NK-92 (cell line): ENCODE measurements around the gene ZNF423.

ENCODE experiments used
- DNase-seq: peaks from one replicate; lab custom pipeline; 2025; ENCODE audit not compliant: unreplicated experiment; lab: John Stamatoyannopoulos, UW

The ZNF423 gene

DNA sequence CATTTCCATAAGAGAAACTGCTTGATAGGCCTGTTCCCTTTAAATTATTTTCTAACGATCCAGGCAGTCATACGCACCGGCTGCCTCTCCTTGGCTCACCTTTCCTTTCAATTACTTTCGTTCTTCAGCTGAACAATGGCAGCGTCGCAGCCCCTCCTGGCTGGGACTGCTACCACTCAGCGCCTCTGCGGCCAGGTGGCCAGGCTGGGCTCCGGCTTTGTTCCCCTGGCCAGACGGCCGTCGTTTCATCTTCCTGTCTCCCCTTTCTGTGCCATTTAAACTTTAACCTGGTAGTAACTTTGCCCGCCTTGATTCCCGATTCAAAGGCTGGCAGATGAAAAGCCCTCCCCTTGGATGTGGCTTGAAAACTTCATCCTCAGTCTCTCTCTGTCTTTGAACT, 403.3 kb downstream of the ZNF423 start:
- DNase-seq = no peak

DNA sequence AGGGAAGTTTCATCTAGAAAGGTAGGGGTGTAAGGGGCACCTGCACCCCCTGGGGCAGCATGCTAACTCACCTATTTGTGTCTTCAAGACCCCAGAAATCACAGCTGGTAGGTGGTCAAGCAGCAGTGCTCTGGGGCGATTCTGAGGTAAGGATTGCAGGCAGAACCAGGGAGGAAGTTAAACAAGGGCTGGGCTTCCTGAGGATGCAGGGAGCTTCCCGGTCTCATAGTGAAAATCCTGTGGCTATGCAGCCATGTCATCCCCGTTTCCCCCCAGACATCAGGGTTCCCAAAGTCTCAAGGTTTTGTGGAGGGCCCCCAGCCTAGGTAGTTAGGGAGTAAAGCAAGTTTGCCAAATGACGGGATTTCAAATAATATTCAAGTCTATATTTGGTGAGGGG, 403.8 kb downstream of the ZNF423 start:
- DNase-seq = no peak

DNA sequence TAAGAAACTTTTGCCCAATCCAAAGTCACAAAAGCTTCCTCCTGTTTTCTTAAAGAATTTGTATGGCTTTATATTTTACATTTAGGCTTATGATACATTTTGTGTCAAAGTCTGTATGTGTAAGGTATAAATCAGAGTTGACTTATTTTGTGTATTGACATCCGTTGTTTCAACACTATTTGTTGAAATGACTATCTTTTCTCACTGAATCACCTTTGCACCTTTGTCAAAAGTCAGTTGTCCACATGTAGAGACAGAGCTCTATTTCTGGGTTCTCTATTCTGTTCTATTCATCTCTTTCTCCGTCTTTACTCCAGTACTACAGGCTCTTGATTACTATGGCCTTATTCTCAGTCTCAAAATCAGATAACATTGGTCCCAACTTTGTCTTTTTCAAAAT, 409.1 kb downstream of the ZNF423 start:
- DNase-seq = no peak

DNA sequence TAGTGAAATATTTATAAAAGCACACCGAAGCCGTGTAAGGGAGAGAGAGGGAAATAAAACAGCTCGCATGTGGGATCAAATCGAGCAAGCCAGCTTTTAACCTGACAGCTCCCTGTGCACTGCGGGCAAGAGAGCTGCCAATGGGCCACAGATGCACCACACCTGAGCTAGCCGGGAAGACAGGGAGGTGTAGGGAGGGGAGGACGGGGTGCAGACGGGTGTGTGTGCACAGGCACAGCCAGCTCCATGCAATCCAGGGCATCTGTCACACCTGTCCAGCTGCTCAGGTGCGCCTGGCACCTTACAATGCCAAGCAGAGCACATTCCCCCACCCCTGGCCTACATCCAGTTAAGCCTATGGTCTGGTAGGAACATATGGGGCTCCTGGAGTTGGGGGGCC, 412.3 kb downstream of the ZNF423 start:
- no peak for DNase-seq

DNA sequence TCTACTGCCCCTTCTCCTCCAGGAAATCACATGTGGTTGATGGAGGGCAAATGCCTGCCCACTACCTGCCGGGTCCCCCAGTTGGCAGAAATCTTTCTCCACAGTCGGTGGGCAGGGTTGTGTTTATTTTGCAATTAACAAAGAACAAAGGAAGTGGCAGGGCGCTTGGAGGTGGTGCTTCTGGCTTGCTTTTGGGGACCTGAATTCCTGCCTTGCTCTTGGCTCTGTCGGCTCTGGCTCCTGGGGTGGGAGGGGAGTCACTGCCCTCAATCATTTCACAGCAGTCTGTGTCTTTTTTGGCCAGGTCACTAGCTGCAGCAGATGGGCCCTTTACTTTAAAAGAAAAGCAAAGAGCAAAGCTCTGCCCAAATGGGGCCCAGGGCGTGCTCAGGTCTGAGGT, 413.1 kb downstream of the ZNF423 start:
- DNase-seq = no peak

DNA sequence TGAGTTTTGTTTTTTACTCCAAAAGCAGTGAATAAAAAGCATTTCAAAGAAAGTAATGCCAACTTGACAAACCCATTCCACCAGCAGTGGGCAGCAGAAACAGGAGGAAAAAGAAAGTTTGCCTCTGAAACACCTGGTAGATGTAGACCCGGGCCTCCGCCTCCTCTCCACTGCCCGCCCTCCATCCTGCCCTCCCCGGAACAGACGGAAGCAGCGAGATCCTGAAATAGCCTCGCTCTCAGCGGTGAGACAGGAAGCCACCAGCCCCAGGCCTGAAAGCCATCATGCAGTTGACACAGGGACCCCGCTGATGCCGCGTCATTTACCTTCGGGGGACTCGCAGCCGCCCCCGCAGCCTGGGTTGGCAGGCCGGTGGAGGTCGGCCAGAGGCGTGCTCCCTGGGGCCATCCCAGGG, 414.5 kb downstream of the ZNF423 start:
- no peak for DNase-seq

DNA sequence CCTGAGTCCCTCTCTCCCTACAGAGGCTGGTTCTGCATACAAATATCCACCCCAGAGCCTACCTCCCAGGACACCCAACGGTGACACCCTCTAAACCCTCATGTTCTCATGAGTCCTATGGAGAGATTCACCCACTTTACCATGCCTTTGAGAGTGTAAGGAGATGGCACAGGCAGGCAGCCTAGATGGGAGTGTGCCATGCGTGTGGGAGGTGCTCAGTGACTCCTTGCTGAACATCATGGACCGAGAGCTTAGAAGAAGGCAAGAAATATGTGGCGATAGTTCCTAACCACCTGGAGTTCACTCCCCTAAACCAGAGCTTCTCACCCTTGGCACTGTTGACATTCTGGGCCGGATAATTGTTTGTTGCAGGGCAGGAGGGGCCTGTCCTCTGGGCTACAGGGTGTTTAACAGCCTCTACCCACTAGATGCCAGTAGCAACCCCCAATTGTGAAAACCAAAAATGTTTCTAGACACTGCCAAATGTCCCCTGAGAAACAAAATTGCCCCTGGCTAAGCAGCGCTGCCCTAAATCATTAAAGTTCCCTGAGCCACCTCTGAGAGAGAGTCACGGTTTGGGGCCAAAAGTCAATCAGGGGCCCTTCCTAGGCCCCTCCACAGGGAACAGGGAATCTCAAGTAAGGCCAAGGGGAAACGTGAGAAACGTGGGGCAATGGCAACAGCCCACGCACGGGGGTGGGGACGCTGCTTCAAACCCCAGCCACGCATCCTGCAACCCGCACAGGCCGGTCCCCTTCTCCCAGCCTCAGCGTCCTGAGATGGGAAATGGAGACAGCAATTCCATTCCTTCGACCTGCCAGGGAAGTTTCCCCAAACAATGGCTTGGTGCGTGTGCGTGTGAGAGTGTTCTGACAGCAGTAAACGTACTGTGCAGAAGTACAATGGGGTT, 415.5 kb downstream of the ZNF423 start:
- DNase-seq = no peak

DNA sequence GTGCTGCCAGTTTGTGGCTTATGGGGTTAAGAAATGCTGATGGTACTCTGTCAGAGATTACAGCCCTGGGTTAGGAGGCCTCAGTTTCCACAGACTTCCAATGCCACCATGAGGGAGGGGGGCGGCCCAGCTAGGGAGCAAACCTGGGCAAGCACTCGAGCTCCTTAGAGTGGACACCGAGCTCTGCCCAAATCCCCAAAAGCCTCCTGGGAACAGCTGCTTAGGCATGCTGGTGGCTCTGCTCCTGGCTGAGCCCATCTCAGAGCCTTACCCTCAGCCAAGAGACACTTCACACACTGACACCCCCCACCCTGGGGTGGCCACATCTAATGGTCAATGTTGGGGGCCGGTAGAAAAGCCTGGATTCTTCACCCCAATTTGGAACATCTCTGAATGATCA, 416.2 kb downstream of the ZNF423 start:
- no peak for DNase-seq

DNA sequence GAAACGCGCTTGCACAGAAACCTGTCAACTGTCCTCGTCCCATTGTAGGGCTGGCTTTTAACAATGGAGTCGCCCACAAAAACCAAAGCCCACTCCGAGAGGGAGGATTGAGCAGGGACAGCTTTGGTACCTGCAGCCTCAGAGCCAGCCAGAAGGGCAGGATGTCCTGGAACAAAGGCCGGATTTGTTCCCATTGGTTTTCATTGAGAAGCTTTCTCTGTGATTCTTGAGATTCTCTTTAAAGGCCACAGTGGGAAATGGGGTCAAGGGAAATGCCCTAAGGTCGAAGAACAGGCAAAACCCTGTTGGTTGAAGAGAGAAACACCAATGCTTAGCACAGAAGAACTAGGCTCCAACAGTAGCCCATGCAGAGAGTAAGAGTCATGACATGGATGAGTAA, 416.9 kb downstream of the ZNF423 start:
- DNase-seq = no peak
